Stimulated activated CD4-positive, alpha-beta T cell treated with anti-CD3 and anti-CD28 coated beads, Interleukin-4, amount 100 ng/mL, for 1 hour (primary cell): ENCODE measurements around the gene IL3.

ENCODE experiments used
- DNase-seq: peaks from one replicate; pipeline ENCODE4 v3.0.0-alpha.2; 2020

Gene IL3

DNA sequence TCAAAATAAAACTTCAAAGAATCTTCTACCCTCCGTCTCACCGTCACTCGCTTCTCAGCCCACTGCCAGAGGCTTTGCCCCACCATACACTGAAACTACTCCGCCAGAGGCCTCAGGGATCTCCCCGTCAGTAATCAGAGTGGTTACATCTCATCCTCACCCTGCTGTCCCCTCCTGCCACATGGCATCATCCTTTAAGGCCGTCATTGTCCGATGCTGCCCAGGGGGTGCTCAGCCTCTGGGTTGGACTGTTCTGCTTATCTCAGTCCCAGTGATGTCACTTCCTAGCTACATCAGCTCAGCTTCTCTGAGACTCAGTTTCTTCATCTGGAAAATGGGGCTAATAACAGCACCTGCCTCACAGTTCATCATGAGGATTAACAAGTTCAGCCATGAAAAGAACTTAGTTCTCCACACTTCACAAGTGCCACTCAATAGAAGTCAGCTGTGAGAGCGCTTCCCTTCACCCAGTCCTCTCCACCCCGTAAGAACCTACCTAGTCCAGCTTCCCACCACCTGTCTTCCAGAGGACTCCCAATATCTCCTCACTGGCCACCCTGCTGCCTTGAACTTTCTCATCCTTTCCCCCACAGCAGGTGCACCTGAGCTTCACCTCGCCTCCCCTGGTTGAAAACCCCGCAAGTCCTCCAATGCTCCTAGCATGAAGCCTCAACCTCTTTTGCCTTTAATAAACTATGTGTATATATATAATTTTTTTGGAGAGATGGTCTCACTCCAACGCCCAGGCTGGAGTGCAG, 2.8 kb upstream of the IL3 start:
- no peak for DNase-seq

DNA sequence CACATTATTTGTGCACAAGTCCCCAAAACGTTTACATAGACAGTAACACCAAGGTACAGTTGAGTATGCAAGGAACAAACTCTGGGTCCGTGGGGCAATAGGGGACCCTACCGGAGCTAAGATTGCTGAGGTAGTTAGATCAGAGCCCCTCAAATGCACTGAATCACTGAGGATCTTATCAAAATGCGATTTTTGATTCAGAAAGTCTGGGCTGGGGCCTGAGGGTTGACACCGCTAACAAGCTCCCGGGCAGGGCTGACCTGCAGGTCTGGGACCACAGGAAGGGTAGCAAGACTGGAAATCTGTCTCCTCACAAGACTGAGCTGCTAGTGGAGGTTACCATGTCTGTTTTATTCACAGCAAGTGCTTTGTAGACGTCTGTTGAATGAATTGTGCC, 1.8 kb upstream of the IL3 start:
- no peak for DNase-seq

DNA sequence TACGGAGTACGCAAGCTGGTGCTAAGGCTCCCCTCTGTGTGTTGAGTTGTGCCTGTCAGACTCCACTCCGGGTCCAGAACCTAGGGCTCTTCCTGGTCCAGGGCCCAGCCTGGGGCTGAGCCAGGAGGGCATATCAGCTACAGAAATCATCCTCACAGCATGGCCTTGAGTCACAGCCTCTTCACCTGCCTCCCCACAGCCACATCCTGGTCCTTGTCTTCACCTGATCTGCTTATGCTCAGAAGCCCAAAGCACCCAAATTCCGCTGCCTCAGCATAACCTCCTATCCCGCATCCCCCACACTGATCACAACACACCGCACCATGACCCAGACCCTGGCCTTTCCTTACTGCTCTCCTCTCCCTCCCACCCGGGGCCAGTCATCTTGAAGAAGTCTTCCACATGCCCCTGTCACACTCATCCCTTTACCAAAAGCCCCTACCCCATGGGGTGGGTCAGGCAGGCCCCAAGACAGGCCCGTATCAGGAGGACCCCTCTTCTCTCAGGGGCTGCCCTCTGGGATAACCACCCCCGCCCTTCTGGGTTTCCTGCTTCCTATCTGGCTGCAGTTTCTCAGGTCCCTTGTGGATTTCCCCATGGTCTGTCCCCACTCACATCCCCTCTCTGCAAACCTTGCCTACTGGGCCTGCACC, 1.3 kb upstream of the IL3 start:
- DNase-seq: no peak

DNA sequence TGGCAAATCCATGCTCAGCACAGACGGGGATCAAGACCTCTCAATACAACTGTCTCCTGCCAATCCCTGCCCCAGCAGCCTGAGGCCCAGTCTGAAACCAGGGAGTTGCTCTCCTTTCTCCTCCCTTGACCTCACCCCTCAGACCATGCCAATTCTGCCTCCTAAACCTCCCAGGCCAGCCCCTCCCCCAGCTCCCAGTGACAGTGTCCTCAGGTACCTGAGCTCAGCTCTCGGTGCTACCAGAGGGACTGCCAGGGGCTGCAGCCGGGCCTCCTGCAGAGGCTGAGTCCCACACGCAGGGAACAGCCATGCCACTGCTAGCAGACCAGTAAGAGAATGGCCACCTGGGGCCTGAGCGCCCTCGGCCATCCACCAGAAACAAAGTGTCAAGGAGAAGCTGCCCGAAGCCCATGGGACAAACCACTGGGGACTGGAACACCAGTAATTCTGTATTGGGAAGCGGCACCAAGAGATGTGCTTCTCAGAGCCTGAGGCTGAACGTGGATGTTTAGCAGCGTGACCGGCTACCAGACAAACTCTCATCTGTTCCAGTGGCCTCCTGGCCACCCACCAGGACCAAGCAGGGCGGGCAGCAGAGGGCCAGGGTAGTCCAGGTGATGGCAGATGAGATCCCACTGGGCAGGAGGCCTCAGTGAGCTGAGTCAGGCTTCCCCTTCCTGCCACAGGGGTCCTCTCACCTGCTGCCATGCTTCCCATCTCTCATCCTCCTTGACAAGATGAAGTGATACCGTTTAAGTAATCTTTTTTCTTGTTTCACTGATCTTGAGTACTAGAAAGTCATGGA, 557 bp upstream of the IL3 start:
- no peak for DNase-seq

DNA sequence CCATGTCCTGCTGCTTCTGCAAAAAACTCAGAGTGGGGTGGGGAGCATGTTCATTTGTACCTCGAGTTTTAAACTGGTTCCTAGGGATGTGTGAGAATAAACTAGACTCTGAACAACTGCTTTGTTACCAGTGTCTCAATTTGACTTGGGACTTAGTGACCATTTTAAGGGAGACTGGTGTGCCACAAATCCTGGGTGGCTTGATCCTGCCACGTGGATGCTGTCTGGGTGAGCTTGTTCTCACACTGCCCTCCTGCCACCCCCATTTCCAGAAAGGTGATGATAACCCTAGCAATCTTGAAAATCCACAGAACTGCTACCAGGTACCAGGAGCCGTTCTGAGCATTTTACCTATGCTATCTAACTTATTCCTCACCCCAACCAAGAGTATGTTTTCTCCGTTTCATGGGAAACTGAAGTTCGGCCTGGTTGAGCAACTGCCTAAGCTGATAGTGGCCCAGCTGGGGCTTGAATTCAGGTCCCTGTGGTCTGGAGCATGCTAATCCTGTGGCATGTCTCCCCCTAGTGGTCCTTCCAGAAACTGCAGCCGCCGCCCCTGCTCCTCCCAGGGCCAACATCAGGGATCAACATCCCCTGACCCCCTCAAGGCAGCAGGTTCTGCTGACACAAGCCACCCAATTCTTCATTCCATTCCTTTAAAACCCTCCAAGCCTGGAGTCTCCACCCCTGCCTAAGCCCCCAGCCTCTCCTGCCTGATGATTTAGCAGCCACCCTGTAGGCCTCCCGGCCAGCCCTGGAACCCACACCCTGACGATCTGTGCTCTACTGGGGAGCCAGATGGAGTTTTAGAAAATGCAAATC, 2.8 kb downstream of the IL3 start:
- DNase-seq: peak; percentile 82

DNA sequence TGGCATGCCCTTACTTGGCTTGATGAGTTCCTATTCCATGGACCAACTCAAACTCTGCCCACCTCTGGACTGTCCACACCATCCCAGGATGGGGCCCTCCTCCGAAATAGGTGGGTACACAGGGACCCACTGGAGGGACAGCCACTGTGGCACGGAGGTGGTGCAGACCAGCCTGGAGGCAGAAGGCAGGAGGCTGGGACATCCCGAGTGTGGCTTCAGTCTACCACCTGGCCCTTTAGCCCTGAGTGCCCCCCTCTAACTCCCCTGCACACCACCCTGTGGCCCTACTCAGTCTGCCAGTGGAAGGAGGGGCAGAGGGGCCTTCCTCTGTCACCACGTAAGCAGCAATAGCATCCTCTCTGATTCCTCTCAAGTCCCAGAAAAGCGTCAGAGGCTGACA, 3.7 kb downstream of the IL3 start:
- no peak for DNase-seq

DNA sequence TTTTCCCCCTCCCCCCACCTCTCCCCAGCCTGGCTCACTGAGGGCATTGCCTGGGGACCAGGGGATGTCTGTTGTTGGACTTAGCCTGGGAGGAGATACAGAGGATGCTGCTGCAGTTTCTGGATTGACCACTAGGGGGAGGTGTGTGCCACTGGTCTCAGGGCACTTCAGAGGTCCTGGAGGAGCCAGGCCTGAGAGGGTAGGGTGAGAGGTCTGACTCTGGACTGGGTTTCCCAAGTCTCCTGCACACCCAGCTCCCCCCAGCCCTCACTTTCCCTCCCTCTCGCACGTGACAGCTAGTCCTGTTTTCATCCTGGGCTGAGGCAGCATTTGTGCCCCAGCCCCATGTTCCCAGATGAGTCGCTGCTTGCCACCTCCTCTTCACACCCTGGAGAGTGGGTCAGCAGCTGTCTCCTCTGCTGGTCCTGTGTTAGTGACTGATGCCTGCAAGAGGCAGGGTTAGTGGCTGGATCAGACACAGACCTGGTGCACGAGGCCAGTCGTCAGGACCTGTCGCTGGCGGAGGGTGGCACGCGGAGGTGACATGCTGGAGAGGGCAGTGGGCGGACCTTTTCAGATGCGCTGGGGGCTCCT, 4.4 kb downstream of the IL3 start:
- peak; percentile 78 for DNase-seq

DNA sequence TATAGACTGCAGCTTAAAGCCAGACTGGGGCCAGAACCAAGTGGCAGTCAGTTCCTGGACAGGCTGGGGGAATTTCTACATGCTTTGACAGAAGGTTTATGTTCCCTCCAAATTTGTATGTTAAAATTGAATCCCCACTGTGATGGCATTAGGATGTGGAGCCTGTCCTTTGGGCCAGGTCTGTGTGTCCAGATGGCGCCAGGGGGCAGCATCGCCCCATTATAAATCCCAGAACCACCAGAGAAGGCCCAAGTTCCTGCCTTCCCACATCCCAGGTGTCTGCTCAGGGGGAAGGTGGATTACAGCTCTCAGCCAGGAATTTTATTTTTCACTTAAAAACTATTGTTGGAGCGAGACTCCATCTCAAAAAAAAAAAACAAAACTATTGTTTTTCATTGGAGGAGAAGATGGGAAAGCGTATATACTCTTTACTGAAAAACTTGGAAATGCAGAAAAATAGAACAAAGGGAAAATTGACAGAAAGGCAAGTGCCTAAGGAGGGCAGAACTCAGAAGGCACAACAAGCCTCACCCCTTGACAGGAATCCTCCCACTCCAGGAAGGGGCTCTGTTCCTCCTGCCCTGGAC, 5.0 kb downstream of the IL3 start:
- peak; percentile 56 for DNase-seq

DNA sequence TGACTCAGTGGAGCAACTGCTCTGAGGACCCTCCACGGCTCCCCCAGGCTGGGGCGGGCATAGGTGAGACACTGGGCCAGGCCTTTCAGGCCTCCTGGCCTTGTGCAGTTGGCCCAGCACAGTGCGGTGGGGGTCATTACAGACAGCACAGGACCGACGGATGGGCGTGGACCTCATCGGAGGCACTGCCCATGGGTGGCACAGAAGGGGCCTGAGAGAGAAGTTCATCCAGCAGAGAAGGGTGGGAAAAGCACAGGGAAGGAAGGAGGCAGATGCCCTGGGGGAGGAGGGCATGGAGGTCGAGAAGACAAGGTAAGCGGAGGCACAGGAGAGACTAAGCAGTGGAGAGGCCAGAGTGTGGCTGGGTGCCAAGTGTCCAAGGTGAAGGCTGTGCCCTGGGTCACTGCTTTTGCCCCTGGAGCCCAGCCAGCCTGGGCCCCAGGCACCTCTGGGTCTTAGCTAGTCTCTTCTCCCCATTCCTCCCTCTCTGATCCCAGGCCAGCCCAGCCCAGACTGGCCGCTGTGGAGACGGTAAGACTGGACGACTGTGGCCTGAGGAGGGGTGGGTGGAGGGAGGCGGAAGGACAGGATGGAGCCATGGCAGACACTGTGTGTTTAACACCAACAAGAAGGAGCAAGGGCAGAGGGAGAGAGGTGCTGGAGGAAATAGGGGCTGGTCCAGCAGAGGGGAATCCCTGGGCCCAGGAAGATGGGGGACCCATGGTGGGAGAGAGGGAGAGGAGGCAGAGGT, 5.7 kb downstream of the IL3 start:
- DNase-seq: no peak

DNA sequence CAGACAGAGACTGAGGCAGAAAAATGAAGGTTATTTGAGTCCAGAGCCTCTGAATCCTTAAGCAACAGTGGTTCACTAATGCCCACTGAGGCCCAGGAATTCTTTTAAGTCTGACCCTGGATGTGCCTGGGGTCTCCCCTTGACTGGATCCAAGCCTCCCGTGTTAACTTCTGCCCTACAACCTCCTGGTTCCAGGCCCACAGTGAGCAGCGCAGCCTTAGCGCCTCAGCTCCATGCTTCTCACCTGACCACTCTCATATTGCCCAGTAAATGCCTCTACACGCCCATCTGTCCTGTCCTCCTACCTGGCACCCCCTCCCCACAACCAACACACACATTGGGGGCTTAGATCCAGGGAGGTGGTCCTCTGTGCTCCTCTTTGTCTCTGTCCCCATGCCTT, 6.4 kb downstream of the IL3 start:
- DNase-seq: no peak

DNA sequence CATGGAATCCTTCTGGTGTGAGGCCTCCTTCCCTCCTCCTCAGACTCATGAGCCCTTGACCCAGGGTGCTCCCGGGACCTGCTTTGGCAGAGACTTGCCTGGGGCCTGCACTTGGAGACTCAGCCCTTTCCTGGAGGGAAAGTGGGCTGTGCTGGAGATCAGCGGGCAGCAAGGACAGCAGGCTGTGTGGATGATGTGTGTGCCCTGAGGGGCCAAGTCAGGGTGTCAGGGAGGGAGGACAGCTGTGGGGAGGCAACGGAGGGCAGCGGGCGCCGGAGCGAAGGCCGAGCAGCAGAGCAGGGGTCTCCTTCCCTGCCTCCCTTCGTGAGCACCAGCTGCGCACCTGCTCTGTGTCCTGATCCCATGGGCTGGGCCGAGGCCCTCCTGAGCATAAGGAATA, 7.0 kb downstream of the IL3 start:
- DNase-seq: no peak

DNA sequence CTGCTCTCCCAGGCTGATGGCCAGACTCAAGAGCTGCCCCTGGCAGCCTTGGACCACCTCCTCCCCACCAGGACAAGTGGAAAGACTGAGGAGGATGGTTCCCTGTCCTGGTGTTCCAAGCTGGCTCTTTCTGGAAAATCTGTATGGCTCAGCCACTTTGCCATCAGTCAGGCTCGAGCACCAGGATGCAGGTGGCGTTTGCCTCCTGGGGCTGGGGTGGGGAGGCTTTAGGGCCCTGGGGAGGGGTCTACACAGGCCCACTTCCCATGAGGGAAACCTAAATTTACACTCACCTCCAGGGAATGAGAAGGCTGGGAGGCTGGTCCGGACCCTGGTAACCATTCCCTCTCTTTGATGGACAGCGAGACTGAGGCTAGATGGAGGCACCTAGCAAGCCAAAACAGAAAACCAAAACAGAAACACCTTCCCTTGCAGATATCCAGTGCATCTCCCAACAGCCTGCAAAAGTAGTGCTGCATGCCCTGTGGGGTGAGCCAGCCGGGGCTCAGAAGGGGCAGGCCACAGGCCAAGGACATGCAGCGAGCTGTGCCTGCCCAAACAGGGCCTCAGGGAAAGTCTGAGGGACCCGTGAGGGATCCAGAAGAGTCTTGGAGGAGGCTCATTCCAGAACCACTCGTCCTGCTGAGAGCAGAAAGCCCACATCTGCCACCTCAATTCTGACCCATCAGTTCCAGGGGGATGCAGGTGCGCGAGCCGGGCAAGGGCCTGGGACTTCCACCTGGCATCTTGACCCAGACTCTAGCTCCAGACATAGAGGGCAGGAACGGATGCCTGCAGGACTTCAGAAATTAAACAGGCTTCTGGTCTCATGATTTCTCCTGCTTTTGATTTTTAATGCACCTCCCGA, 7.7 kb downstream of the IL3 start:
- DNase-seq: no peak

DNA sequence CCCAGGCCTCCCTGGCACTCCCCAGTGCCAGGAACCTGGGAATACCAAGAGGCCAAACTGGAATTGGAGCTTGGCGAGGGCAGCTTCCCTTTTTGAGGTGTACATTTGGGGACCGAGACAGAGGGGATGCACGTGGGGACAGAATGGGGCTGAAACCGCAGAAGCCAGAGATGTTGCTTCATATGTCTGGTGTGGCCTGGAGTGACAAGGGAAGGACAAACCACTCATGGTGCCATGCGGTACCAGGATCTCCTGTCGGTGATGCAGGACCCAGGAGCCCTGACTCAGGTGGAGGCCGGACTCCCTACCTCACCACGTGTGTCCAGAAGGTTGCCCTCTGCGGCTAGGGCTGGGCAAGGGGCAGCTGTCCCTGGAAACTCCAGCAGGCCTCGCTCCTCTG, 9.1 kb downstream of the IL3 start:
- DNase-seq: no peak

DNA sequence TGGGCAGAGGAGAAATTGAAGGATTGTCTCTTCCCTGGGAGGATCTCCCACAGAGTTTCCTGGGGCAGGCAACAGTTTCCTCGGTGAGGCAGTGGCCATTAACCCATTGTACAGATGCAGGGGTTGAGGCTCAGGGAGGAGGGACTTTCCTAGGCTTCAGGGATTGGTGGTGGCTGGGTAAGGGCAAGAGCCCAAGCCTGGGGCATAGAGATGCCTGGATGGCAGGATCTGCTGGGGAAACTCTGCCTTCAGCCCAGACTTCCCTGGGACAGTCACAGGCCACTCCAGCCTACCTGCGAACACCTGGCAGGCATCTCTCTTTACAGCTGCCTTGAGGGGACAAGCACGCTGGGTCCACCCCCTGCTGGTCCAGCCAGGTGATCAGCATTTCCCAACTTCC, 9.5 kb downstream of the IL3 start:
- DNase-seq: no peak

DNA sequence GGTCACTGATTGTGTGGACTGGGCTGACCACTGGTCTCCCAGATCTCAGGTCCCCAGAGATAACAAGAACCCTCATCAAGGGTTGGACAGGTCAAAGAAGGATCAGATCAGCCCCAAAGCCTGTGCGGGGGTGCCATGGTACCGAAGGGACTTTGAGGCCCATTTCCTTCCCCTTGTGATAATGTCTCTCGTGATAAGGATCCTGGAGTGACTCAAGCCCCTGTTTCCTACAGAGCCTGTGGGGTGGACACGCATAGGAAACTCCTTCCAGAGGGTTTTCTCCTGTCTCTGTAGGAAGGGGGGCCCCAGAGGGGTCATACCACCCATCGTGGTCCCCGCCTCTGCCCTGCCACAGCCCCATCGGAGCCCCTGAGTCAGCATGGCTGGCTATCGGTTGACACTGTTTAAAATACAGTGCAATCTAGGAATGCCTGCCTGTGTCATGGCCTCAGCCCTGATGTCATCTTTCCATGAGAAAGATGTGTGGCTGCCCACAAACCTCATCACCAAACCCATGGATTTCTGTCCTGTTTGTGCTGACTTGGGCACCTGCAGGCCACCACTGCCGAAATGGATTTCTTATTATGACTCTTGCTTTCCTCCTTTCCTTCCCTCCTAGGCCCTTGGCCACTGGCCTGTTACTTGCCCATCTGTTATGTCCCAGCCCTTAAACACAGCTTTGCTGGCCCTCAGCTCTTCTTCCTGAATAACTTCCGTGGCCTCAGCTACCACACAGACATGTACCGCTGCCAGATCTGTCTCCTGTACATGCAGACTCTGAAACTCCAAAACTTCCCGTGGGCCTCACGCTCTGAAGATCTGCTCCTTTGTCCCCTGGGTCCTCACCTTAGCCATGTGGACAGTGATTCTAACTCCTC, 10.2 kb downstream of the IL3 start:
- no peak for DNase-seq

DNA sequence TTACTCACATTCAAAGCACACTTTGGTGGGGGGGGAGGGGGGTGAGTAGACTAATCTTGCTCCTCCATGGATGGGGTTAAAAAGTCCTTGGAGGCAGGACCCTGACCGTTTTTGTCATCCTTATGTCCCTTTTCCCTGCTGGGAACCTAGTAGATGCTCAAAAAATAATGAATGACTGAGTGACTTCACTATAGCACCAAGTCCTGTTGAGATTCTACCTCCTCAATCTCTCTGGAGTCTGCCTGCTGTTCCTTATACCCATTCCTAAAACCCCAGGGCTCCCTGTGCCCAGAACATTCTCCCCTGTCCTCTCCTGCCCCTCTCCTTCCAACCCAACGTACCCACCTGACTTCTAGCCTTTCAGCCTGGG, 10.9 kb downstream of the IL3 start:
- DNase-seq: no peak

DNA sequence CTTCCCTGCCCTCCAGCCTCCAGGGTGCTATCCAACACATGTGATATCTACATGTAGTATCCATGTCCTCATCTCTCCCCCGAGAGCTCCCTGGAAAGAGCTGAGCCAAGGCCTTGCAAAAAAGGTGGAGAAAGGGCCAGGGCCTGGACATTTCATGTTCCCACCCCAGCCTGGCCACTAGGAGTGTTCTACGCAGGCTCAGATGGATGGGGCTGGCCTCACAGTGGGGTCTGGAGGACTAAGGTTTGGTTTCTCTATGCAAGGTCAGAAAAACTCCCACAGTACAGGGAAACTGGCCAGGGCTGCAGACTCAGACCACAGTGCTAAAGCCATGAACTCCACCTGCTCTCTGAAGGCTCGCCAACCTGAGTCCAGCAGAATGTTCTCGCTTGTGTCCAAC, 11.6 kb downstream of the IL3 start:
- no peak for DNase-seq

DNA sequence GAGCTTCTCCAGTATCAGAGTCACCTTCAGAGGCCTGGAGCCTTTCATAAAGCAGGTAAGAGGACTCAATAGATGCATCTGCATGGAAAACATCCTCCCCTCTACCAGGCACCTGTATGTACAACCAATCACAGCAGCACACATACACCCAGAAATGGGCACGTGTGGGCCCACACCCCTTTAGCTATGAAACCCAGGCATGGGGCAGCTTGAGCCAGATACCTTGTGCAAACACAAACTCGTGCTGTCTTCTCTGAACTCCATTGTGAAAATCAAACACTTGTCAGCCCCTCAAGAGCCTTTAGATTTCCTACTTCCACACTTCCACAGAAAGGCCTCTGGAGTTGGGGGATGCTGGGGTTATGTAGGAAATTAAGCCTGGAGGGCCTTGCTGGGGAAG, 12.1 kb downstream of the IL3 start:
- no peak for DNase-seq

DNA sequence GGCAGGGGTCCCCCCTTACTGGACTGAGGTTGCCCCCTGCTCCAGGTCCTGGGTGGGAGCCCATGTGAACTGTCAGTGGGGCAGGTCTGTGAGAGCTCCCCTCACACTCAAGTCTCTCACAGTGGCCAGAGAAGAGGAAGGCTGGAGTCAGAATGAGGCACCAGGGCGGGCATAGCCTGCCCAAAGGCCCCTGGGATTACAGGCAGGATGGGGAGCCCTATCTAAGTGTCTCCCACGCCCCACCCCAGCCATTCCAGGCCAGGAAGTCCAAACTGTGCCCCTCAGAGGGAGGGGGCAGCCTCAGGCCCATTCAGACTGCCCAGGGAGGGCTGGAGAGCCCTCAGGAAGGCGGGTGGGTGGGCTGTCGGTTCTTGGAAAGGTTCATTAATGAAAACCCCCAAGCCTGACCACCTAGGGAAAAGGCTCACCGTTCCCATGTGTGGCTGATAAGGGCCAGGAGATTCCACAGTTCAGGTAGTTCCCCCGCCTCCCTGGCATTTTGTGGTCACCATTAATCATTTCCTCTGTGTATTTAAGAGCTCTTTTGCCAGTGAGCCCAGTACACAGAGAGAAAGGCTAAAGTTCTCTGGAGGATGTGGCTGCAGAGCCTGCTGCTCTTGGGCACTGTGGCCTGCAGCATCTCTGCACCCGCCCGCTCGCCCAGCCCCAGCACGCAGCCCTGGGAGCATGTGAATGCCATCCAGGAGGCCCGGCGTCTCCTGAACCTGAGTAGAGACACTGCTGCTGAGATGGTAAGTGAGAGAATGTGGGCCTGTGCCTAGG, 13.0 kb downstream of the IL3 start, which contains the start of gene CSF2:
Gene CSF2, plus strand, starts transcription at position 559 of the 783 bp plus-strand sequence. Its CDS starts 35 bp downstream, at position 594.
- no peak for DNase-seq
